ENCODE results near the gene THOP1.

The THOP1 gene

DNA sequence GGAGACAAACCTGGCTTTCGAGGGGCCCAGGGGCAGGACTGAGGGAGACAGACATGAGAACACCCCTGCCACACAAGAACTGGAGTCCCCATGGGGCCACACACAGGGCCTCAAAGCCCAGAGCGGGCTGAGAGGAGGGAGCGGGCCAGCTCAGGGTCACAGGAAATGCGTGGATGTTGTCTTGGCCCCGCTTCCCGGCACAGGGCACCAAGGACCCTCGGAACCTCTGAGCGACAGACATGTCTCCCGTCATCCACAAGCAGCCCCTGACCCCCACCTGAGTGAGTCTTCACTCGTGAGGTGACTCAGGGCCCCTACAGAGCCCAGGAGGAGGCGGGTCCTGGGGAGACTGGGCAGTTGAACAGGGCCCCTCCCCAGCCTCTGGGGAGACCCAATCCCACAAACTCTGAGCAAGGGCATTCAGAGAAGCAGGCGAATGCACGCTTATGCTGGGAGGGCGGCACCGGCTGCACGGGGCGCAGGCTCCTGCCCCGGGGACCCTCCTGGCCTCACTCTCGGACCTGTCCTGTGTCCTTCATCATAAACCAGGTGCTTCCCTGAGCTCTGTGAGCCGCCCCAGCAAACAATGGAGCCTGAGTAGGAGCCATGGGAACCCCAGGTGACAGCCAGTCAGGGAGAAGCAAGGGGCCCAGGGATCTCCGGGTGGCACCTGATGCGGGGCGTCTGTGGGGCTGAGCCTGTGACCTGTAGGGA, 22.4 kb upstream of the THOP1 start:
- no peak for DNase-seq

DNA sequence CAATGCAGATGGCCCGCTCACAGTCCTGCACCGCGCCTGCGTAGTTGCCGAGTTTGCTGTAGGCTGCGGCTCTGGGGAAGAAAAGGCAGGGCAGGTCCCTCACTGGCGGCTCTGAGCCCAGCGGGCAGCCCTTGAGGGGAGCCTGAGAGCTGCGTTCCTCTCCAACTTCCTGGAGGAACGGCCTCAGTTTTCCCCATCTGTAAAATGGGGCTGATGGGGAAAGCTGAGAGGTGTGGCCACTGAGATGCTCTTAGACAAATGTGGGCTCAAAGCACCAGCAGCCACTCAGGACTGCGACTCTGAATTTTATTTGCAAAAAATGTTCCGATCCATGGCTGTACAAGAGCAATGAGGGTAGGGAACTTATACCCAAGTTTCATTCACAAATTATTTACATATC, 21.6 kb upstream of the THOP1 start:
- no peak for DNase-seq

DNA sequence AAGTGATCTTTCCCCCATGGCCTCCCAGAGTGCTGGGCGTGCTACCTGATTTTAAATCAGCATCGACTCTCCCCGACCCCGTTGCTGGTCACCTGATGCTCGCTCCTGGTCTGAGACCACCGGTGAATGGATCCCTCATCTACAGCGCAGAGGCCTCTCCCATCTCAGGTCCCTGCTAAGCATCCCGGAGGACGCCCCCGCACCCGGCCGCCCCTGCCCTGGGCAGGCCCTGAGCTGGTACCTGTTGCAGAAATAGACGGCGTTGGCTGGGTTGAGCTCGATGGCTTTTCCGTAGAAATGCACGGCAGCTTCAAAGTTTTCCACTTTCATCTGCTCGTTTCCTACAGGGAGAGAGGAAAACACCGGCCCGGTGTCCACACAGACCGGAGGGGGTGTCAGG, 20.4 kb upstream of the THOP1 start:
- DNase-seq: no peak

DNA sequence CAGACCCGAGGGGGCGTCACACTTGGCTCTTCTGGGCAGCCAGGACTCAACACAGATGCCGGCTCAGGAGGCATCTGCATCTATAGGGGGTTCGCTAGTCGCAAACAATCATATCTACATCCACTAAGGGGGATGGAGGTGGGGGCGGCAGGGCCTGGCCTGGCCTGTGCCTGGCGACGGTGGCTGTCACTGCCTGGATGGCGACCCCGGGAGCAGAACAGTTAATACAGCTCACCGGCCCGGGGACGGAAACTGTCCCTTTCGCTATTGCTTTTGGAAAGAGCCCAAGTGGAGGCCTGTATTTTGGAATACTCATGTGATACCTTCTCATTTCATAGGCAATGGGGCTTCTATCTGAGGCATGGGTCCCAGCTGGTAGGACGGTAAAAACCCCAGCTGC, 19.9 kb upstream of the THOP1 start:
- no peak for DNase-seq

DNA sequence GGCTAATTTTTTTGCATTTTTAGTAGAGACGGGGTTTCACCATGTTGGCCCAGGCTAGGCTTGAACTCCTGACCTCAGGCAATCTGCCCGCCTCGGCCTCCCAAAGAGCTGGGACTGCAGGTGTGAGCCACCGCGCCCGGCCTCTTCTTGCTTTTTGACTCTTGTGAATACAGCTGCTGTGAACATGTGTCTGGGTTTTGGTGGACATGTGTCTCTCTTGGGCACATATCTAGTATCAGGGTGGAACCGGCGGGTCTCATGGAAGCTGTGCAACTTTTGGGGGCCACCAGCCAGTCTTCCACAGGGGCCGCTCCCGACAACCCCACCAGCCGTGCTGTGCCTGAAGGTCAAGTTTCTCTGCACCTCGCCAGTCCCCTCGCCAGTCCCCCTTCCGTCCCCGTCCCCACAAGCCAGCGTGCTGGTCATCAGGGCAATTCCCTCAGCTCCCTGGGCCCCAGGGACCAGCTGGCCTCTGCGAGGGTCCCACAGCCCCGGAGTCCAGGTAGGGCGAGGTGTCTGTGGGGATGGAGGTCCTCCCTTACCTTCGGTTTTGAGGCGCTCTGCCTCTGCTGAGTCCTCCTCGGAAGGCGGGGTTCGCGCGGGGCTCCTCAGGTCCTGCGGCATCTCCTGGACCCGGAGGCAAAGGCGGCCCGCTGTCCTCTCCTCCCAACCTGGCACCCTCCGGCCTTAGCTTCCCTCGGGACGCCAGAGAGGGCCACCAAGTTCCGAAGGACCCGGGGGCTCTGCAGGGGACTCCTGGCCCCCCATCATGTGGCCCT, 18.5 kb upstream of the THOP1 start:
- DNase-seq: no peak

DNA sequence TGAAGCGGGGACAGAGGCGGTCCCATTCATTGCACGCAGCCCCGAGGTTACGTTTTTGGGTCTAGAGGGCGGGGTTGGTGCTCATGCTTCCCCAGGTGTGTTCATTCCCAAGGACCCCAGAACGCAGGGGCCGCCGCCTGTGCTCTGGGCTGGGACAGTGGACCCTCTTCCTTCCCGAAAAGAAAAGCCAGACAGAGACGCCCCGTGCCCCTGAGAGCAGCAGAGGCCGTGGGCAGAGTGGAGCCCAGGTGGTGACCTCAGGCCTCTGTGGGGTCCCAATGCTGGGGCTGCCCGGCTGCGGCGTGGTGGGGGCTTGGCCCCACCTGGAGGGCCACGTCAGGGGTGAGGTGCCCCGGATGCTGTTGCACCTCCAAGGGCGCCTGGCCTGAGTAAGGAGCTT, 17.6 kb upstream of the THOP1 start:
- DNase-seq: no peak

DNA sequence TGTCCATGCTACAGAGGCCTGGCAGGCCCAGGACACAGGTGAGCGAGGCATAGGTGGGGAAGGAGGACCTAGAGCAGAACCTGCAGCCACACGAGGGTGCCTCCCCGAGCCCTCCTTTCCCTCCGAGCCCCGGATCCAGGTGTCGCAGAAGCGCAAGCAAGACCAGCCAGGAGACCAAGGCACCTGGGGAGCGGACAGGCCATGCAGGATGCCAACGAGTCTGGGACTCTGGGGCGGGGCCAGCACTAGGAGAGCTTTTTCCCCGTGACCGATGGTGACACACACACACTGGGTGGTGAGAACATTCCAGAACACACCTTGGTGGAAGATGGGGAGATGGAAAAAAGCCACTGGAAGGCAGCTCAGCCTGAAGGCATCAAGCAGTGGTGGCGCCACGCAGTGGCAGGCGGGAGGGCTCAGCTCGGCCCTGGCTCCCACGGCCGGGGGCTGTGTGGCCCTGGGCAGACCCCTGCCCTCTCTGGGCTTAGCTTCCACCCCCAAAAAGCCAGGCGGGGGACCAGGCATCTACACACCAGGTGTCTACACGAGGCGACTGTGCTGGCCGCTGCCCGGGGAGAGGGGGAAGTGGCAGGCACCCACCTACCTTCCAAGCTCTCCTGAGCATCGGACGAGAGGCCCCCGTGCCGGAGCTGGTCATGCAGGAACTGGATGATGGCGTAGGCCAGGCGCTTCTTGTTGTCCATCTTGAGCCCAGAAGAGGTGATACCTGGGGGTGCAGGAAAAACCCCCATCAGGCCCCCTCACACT, 16.8 kb upstream of the THOP1 start:
- DNase-seq: no peak

DNA sequence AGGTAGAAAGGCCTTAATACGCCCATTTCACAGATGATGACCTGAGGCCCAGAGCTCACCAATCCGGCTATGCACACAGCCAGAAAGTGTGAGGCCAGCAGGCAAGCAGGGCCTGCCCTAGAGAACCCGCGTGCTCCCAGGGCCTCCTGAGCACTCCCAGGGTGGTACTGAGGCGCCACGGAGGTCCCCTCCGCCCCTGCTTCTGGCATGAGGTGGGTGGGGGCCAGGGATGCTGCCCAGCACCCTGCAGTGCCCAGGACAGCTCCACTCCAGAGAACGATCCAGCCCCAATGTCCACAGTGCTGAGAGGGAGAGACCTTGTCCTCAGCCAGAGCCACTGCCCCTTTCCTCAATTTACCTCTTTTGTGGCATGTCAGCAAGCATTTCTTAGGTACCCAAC, 16.1 kb upstream of the THOP1 start:
- no peak for DNase-seq

DNA sequence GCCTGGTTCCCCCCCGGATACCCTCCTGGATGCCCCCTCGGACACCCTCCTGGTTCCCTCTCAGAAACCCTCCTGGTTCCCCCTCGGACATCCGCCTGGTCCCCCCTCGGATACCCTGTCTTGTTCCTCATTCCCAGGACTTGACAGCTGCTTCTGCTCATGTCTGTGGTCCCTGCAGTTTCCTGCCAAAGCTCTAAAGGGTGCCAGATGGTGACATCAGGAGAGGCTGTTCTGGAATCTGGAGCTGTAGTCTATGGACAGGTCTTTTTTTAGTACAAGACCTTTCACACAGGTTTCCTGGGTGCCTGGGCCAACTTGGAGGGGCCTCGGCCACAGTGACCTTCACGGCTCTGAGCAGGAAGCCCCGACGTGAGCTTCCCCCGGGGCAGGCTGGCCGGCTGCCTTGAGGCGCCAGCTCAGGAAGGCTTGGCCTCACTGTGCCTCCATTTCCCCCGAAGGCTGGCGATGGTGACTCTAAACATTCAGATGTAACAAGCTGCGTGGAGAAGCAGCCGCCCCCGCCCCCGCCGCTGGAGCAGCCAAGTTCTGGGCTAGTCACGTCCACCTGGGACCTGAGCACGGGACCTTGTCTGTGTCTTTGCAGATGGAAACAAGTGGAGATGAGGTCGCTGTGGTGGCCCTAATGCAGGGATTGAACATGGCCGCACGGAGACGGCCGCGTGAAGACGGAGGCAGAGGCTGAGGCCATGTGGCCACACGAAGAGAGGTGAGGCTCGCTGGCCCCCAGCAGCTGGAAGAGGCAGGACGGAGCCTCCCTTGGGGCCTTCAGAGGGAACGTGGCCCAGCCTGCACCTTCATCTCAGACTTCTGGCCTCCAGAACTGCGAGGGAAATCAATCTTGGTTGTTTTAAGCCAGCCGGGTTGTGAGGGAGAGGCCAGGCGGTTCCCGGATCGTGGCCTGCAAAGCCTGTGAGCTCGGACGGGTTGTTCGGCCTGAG, 15.0 kb upstream of the THOP1 start:
- no peak for DNase-seq

DNA sequence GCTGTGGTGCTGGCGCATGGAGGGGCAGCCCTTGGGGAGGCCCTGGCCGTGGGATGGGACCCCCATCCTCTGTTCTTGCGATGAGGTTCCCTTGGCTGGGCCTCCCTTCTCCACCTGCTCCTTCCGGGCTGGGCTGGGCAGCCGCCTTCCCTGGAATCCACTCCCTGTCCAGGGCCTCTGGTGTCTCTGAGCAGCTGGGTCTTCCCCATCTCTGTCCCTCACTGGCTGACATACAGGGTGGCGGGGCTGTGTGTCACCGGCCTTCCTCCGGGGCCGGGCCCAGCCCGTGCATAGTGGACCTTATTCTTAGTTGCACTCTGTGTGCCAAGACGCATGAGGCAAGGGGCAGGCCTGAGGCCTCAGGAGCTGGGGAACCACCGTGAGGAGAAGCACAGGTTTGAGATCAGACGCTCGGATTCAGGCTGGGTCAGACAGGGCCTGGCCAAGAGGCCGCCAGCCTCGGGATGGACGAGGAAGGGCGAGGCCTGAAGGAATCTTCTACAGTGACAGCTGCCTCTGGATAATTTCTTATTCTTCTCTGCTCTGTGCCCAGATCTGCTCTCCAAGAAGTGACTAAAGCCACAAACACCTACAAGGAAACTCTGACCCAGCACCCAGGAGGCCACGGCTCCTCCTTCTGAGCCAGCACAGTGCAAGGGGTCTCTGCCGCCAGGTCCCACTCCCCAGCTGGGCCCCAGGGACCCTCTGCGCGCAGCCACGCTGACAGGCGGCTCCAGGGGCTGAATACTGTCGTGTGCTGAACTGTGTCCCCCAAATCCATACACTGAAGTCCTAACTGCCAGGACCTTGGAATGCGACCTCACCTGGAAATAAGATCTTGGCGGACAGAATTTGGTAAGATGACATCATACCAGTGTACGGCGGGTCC, 13.3 kb upstream of the THOP1 start:
- DNase-seq: no peak

DNA sequence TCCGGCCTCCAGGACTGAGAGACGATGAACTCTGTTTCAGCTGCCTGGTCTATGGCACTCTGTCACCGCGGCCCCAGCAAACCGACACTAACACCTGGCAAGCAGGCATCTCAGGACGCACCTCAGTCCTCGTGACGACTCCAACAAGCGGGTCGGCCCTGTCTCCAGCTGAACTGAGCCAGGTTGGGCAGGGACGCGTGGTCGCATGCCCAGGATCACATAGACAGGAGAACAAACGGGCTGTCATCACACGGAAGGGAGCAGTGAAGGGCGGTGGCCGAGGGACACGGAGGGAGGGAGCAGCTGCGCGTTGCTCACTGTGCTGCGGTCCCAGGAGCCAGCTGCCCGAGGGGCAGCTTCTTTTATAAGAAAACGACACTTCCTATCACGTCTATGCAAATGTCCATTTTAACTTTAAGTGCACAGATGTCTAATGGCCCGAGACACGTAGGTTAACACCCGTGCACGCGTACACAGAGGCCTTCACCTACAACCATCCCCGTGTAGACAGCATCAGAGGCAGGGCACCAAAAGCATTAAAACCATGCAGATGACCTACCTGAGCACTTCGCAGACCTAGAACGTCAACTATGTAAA, 11.1 kb upstream of the THOP1 start:
- DNase-seq: no peak

DNA sequence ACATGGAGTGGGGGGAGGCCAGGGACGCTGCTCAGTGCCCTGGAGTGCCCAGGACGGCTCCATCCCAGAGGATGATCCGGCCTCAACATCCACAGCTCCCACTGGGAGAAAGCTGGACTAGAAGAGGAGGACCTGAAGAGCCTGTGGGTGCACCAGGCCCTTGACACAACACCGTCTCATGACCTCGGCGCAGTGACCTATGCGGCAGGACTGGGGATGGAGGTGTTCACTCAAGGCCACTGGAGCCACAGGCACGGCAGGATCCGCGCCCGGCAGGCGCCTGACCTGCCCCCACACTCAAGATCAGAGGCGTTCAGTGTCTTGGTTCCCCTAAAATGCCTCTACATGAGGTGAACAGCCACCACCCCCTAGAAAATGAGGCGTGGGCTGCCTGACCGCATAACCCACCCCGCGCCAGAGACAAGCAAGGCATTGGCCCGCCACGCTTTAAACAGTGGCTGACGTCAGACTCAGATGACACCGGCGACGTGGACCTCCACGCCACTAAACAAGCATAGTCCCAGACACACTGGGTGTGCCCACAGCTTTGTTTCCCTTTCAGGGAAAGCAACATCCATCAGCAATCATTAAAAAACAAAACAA, 10.2 kb upstream of the THOP1 start:
- DNase-seq: no peak

DNA sequence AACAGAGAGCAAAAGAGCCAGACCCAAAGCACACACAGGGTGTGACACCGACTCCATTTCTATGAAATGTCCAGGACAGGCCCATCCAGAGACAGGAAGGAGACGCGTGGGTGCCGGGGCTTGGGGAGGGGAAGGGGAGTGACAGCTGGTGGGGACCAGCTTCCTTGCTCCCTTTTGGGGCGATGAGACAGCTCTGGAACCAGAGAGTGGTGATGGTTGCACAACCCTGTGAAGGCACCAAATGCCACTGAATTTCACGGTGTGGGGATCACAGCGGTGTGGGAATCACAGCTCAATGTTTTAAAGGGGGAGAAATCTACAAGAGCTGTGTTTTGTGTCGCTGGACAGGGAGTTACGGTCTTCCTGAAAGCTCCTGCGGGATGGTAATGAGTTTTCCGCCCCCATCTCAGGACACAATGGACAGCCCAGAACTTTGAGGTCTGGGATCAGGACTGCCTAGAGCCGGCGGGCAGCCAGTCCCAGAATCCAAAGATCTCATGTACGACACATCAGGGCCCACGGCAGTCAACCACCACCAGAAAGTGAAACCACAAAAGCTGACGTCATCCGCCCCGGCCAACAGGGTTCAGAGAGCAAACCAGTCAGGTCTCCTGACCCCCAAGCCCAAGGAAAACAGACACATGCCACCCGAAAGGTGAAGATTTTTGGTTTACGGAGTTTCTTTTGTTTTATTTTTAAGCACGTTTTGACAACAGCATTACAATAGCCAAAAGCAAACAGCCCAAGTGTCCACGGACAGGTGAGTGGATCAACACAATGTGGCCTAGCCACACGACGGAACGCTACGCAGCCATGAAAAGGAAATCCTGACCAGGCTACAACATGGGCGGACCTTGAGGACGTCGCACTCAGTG, 9.5 kb upstream of the THOP1 start:
- no peak for DNase-seq

DNA sequence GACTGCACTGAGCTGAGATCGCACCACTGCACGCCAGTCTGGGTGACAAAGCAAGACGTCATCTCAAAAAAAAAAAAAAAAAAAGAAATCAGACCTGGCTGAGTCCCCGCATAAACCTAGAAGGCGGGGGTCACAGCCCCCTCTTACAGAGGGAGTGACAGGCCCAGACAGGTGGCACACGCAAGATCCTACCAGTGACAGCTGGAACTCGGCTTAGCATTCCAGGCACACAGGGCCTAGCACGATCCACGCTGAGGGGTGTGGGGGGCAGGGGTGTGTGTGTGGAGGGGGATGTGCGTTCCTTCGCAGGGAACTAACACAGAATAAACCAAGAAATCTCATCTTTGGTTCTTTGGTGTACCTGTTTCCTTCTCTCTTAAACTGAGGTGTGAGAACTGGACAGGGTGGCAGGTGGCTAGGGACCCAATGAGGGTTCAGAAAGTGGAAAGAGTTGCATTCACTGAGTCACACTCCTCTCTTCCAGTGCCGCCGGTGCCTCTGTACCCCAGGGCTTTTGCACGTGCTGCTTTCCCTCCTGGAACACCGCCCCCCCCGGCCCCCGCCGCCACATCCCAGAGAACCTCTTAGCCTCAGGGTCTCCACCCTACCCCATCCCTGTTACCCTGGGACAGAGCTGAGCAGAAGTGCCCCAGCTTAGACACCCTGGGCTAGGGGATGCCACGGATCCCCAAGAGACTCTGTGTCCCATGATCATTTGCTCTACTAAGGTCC, 7.2 kb upstream of the THOP1 start:
- DNase-seq: no peak

DNA sequence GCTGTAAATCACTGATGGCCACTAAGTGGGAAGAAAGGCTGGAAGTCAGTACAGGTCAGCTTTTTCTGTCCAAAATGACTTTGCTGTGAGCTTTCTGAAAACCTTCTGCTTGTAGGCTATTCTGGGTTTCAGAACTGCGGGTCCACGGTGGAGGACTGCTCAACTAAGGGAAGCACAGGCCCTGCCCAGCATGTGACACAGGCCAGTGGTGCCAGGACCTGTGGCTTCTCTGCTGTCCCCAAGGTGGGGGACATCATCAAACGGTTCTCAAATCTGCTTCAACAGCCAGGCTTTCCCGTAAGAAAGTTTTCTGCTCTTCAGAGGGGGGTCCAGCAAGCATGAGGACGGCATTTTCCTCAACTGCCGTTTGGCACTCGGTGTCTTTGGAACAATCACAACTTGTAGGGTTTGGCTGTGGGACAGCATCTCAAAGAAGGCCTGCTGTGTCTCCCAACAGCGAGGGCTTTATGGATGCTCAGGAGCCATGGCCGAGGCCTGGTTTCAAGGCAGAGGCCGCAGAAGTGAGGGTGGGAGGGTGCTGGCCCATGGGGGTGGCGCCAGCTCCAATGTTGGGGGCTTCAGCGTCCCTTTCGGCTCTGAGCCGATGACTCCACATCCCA, 6.1 kb upstream of the THOP1 start:
- no peak for DNase-seq

DNA sequence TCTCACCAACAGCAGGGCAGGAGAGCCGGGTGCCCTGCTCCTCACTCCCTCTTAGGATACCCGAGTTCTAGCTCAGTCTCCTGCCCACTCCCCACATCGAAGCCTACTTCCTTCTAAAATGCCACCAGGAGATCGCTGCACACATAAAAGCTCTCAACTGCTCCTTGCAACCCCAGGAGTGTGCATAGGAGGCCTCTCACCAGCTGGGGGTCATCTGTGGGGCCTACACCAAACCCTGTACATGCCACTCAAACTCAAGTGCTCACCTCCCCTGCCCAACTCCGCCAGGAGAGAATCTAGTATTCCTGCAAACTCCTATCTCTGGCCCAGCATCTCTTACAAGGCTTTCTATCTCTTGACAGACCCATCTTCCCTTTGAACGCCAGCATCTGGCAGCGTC, 5.0 kb upstream of the THOP1 start:
- no peak for DNase-seq

DNA sequence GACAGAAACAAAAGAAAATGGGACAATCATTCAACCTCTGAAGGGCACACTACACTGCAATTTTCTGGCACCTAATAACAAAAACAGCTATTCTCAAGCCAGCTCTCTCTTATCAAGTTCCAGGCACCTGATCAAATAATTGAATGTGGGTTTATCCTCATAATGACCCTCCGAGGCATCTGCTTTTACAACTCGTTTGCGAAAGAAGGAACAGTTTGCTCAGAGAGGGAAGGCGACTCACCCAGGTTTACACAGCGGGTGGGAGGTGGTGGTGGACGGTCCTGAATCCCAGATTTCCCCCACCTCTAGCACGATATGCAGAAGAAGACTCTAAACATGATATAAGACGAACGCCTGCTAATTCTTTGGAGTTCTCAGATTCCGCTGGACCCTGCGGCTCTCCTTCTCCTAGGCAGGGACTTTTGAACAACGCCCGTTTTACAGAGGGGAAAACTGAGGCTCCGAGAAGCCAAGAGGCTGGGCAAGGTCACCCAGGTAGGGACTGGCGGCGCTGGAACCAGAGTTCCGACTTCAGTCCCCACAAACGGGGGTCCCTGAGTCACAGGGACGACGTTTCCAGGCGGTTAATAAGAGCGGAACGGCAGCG, 2.9 kb upstream of the THOP1 start:
- no peak for DNase-seq

Data from cortex of kidney (tissue), 1 donor.